Common myeloid progenitor, CD34-positive (primary cell): Measurements from ENCODE around the gene FOXL2.
A peak's percentile ranks its signal among the peaks of the same experiment; 100 is the strongest.

ENCODE experiments used
- CTCF ChIA-PET: fragments of 350-600 bp; sonication (Branson Sonifier 250); formaldehyde crosslinking; loops from one replicate; lab custom pipeline; 2021; ENCODE audit warnings: antibody characterized with exemption; lab: Charles Lee
- POLR2A ChIA-PET: fragments of 350-600 bp; sonication (Branson Sonifier 250); formaldehyde crosslinking; loops from one replicate; lab custom pipeline; 2021; ENCODE audit warnings: antibody characterized with exemption; lab: Charles Lee
- DNase-seq, 3 donors: peaks; one replicate each; pipeline versions ENCODE4 v3.0.0 to v3.0.0-alpha.2; 2013
- H3K27ac ChIP-seq, 2 experiments: 1 replicate in 1 of 2; 2 replicates in 1 of 2; pipeline ENCODE4 v1.7.0; 2013; ENCODE audit warnings: inconsistent platforms in 2 of 2, low read length in 2 of 2, mild to moderate bottlenecking in 2 of 2, low read depth in 1 of 2, moderate library complexity in 1 of 2; ENCODE audit not compliant: severe bottlenecking in 2 of 2, insufficient read depth in 1 of 2, poor library complexity in 1 of 2
- H3K27me3 ChIP-seq, 5 experiments: replicated peaks in 2 of 5; 1 replicate in 3 of 5; 2 replicates in 2 of 5; pipeline versions ENCODE4 v1.6.1 to v1.7.0; 2013; ENCODE audit warnings: low read length in 4 of 5, mild to moderate bottlenecking in 2 of 5, moderate library complexity in 2 of 5, inconsistent platforms in 1 of 5; ENCODE audit not compliant: insufficient read depth in 5 of 5, control insufficient read depth in 4 of 5
- H3K36me3 ChIP-seq, 4 experiments: 1 replicate in 2 of 4; 2 replicates in 2 of 4; pipeline versions ENCODE4 v1.6.1 to v1.7.0; 2013; ENCODE audit warnings: low read length in 3 of 4, control low read depth in 1 of 4, mild to moderate bottlenecking in 1 of 4; ENCODE audit not compliant: control insufficient read depth in 4 of 4, insufficient read depth in 4 of 4
- H3K4me1 ChIP-seq, 4 experiments: 1 replicate in 3 of 4; 2 replicates in 1 of 4; pipeline versions ENCODE4 v1.6.1 to v1.7.1; 2013; ENCODE audit warnings: low read length in 3 of 4, mild to moderate bottlenecking in 3 of 4, control low read depth in 1 of 4, inconsistent platforms in 1 of 4, moderate library complexity in 1 of 4; ENCODE audit not compliant: control insufficient read depth in 4 of 4, insufficient read depth in 4 of 4; ENCODE audit errors: control extremely low read depth in 1 of 4
- H3K4me3 ChIP-seq, 7 experiments: 1 replicate in 4 of 7; 2 replicates in 3 of 7; pipeline versions ENCODE4 v1.5.1 to v1.7.0; 2013; ENCODE audit warnings: mild to moderate bottlenecking in 7 of 7, low read length in 6 of 7, moderate library complexity in 6 of 7, inconsistent platforms in 2 of 7, low read depth in 2 of 7, control low read depth in 1 of 7; ENCODE audit not compliant: insufficient read depth in 4 of 7, control insufficient read depth in 1 of 7; ENCODE audit errors: extremely low read depth in 1 of 7
- H3K9me3 ChIP-seq, 5 experiments: 1 replicate in 4 of 5; 2 replicates in 1 of 5; pipeline versions ENCODE4 v1.6.1 to v1.7.1; 2013; ENCODE audit warnings: low read length in 4 of 5, mild to moderate bottlenecking in 2 of 5, inconsistent platforms in 1 of 5, low read depth in 1 of 5, moderate library complexity in 1 of 5; ENCODE audit not compliant: control insufficient read depth in 4 of 5, insufficient read depth in 2 of 5; ENCODE audit errors: control extremely low read depth in 1 of 5
- WGBS: methylation state at CpG from one replicate; pipeline ENCODE4 v1.1.5; 2013; ENCODE audit not compliant: insufficient coverage; 5-methylcytosine and 5-hydroxymethylcytosine counted together

FOXL2 gene

GRCh38 chr3:138921316-138922292, 25.3 kb downstream of the FOXL2 start:
- no peak overlapping the region for H3K4me3 ChIP-seq
- peak in 1 of 3 donors; percentile 21 for DNase-seq
- WGBS, result 89% methylated on average over 5 of the region's 8 CpGs
- H3K27me3 ChIP-seq, result peaks cover 0 to 2% (median 0%) of the 10 kb centered on the region in 5 experiments
- H3K9me3 ChIP-seq, result no peaks in the 10 kb centered on the region
- no peak overlapping the region for H3K27ac ChIP-seq
- ChIA-PET CTCF (interaction anchor here (0.5 to 10.4 kb wide), 13 partner anchors 9 to 503 kb away, joined by 3 to 159 read pairs (median 14); partner anchors contain the start of gene CEP70), POLR2A (no interaction called here)
- peaks cover 0 to 2% (median 0%) of the 10 kb centered on the region in 4 experiments for H3K4me1 ChIP-seq
- no peaks in the 10 kb centered on the region for H3K36me3 ChIP-seq

- no peaks in the 10 kb centered on the region for H3K36me3 ChIP-seq
- 73% methylated on average over 4 of the region's 4 CpGs for WGBS
- peaks cover 0 to 14% (median 10%) of the 10 kb centered on the region in 4 experiments for H3K4me1 ChIP-seq
- H3K9me3 ChIP-seq, result no peaks in the 10 kb centered on the region
- ChIA-PET POLR2A (interaction anchor here (0.6 kb wide), 1 partner anchor 84 kb away, joined by 3 read pairs; no protein-coding TSS in a partner anchor), CTCF (interaction anchor here (0.9 to 10.4 kb wide), 9 partner anchors 13 to 502 kb away, joined by 3 to 159 read pairs (median 4); partner anchors contain the start of gene CEP70)
- DNase-seq, result no peak
- no peak overlapping the region for H3K4me3 ChIP-seq
- no peak overlapping the region for H3K27ac ChIP-seq
- peaks cover 0 to 2% (median 0%) of the 10 kb centered on the region in 5 experiments for H3K27me3 ChIP-seq
Measured at GRCh38 chr3:138919325-138919724, 27.6 kb downstream of the FOXL2 start.

GRCh38 chr3:138916824-138917223, 30.1 kb downstream of the FOXL2 start:
- DNase-seq, result no peak
- no peaks in the 10 kb centered on the region for H3K36me3 ChIP-seq
- POLR2A ChIA-PET, result interaction anchor here (0.6 to 1.9 kb wide), 2 partner anchors 41 to 120 kb away, joined by 4 to 7 read pairs; no protein-coding TSS in a partner anchor
- CTCF ChIA-PET, result interaction anchor here (0.7 to 8.7 kb wide), 25 partner anchors 9 to 499 kb away, joined by 3 to 92 read pairs (median 9); partner anchors contain the start of gene CEP70
- 45% methylated on average over 2 of the region's 2 CpGs for WGBS
- no peaks in the 10 kb centered on the region for H3K9me3 ChIP-seq
- peaks cover 0 to 14% (median 9%) of the 10 kb centered on the region in 4 experiments for H3K4me1 ChIP-seq
- H3K4me3 ChIP-seq, result no peak overlapping the region
- H3K27ac ChIP-seq, result no peak overlapping the region
- peaks cover 0 to 2% (median 0%) of the 10 kb centered on the region in 5 experiments for H3K27me3 ChIP-seq

GRCh38 chr3:138915503-138916498, 31.1 kb downstream of the FOXL2 start:
- CTCF ChIA-PET, result interaction anchor here (0.7 to 8.7 kb wide), 52 partner anchors 8 to 581 kb away, joined by 3 to 92 read pairs (median 5); partner anchors contain the start of genes CEP70 and PIK3CB
- Histone ChIP-seq H3K27me3 (peaks cover 0 to 2% (median 0%) of the 10 kb centered on the region in 5 experiments), H3K27ac (peak overlapping the region; percentile 78 to 90), H3K36me3 (no peaks in the 10 kb centered on the region), H3K4me1 (peaks cover 0 to 14% (median 9%) of the 10 kb centered on the region in 4 experiments), H3K9me3 (no peaks in the 10 kb centered on the region), H3K4me3 (peak overlapping the region; percentile 65 to 92 (median 83))
- POLR2A ChIA-PET, result interaction anchor here (0.6 to 1.9 kb wide), 8 partner anchors 40 to 321 kb away, joined by 3 to 8 read pairs (median 5); partner anchors contain the start of genes CEP70 and PIK3CB
- DNase-seq, result peak; percentile 93 to 97 (median 97)
- under 1% methylated on average over 52 of the region's 68 CpGs for WGBS

GRCh38 chr3:138914870-138915502, 32.0 kb downstream of the FOXL2 start:
- ChIA-PET POLR2A (interaction anchor here (0.6 to 1.9 kb wide), 7 partner anchors 39 to 321 kb away, joined by 3 to 8 read pairs (median 5); partner anchors contain the start of genes CEP70 and PIK3CB), CTCF (interaction anchor here (0.8 to 8.7 kb wide), 43 partner anchors 9 to 580 kb away, joined by 3 to 92 read pairs (median 6); partner anchors contain the start of genes CEP70 and PIK3CB)
- H3K27ac ChIP-seq, result peak overlapping the region; percentile 21 to 90
- peak; percentile 57 to 76 (median 72) for DNase-seq
- H3K4me1 ChIP-seq, result peaks cover 0 to 14% (median 9%) of the 10 kb centered on the region in 4 experiments
- H3K4me3 ChIP-seq, result peak overlapping the region; percentile 30 to 92 (median 83)
- H3K36me3 ChIP-seq, result no peaks in the 10 kb centered on the region
- WGBS, result 8% methylated on average over 19 of the region's 19 CpGs
- no peaks in the 10 kb centered on the region for H3K9me3 ChIP-seq
- peaks cover 0 to 2% (median 0%) of the 10 kb centered on the region in 5 experiments for H3K27me3 ChIP-seq
